H9 (cell line): ENCODE data around the gene ODAD3. TPM values are rescaled to one million over a fixed set of nuclear protein-coding genes. Genes with fewer than 3 reads are reported as not detected.

Source experiments
- DNase-seq: peaks from one replicate; pipeline ENCODE4 v3.0.0-alpha.2; 2017
- H2AFZ ChIP-seq: one replicate; pipeline ENCODE4 v1.6.1; 2013; ENCODE audit warnings: mild to moderate bottlenecking, low read length, control low read depth, moderate library complexity
- H2AK5ac ChIP-seq: 2 replicates; pipeline ENCODE4 v1.6.1; 2013; ENCODE audit warnings: low read length, control low read depth, mixed read lengths; ENCODE audit not compliant: insufficient read length
- H2BK120ac ChIP-seq: one replicate; pipeline ENCODE4 v1.6.1; 2013; ENCODE audit warnings: low read depth, mild to moderate bottlenecking, low read length, control low read depth, inconsistent platforms; ENCODE audit not compliant: poor library complexity, severe bottlenecking
- H2BK12ac ChIP-seq: 2 replicates; pipeline ENCODE4 v1.6.1; 2013; ENCODE audit warnings: low read length, control low read depth, mixed read lengths, low read depth; ENCODE audit not compliant: insufficient read length
- H2BK15ac ChIP-seq: 2 replicates; pipeline ENCODE4 v1.6.1; 2013; ENCODE audit warnings: low read depth, low read length, control low read depth
- H2BK20ac ChIP-seq: one replicate; pipeline ENCODE4 v1.6.1; 2013; ENCODE audit warnings: low read depth, mild to moderate bottlenecking, low read length, control low read depth, inconsistent platforms; ENCODE audit not compliant: poor library complexity, severe bottlenecking
- H2BK5ac ChIP-seq: 2 replicates; pipeline ENCODE4 v1.6.1; 2013; ENCODE audit warnings: low read length, control low read depth, mixed read lengths; ENCODE audit not compliant: insufficient read length
- H3K14ac ChIP-seq: 2 replicates; pipeline ENCODE4 v1.6.1; 2013; ENCODE audit warnings: low read length, control low read depth; ENCODE audit not compliant: insufficient read depth
- H3K18ac ChIP-seq: 2 replicates; pipeline ENCODE4 v1.6.1; 2013; ENCODE audit warnings: low read depth, mild to moderate bottlenecking, mixed read lengths, low read length, control low read depth; ENCODE audit not compliant: insufficient read length
- H3K23ac ChIP-seq: 2 replicates; pipeline ENCODE4 v1.6.1; 2013; ENCODE audit warnings: low read length, control low read depth, mixed read lengths, low read depth; ENCODE audit not compliant: insufficient read length
- H3K23me2 ChIP-seq: 2 replicates; pipeline ENCODE4 v1.6.1; 2013; ENCODE audit warnings: low read depth, mild to moderate bottlenecking, mixed read lengths, low read length, control low read depth; ENCODE audit not compliant: insufficient read length, poor library complexity, severe bottlenecking
- H3K27ac ChIP-seq: 2 replicates; pipeline ENCODE4 v1.5.1; 2013; ENCODE audit warnings: low read length, control low read depth, mixed read lengths, low read depth; ENCODE audit not compliant: insufficient read length
- H3K27me3 ChIP-seq: 2 replicates; pipeline ENCODE4 v1.6.1; 2013; ENCODE audit warnings: low read length, control low read depth, inconsistent platforms; ENCODE audit not compliant: insufficient read depth
- H3K4ac ChIP-seq: 2 replicates; pipeline ENCODE4 v1.6.1; 2013; ENCODE audit warnings: low read depth, mild to moderate bottlenecking, control low read depth, inconsistent platforms, low read length, moderate library complexity
- H3K4me1 ChIP-seq: 2 replicates; pipeline ENCODE4 v1.6.1; 2013; ENCODE audit warnings: low read length, control low read depth, inconsistent platforms; ENCODE audit not compliant: insufficient read depth
- H3K4me2 ChIP-seq: 2 replicates; pipeline ENCODE4 v1.6.1; 2013; ENCODE audit warnings: low read length, control low read depth, mixed read lengths; ENCODE audit not compliant: insufficient read length, insufficient read depth
- H3K56ac ChIP-seq: 2 replicates; pipeline ENCODE4 v1.6.1; 2013; ENCODE audit warnings: low read depth, mild to moderate bottlenecking, mixed read lengths, low read length, control low read depth; ENCODE audit not compliant: insufficient read length
- H3K79me1 ChIP-seq: 2 replicates; pipeline ENCODE4 v1.6.1; 2013; ENCODE audit warnings: low read depth, mild to moderate bottlenecking, moderate library complexity, low read length, control low read depth, inconsistent platforms; ENCODE audit not compliant: insufficient read depth, poor library complexity, severe bottlenecking
- H3K79me2 ChIP-seq: 2 replicates; pipeline ENCODE4 v1.6.1; 2013; ENCODE audit warnings: low read length, control low read depth, inconsistent platforms; ENCODE audit not compliant: insufficient read depth
- H3K9ac ChIP-seq: 2 replicates; pipeline ENCODE4 v1.6.1; 2013; ENCODE audit warnings: low read length, control low read depth, mixed read lengths; ENCODE audit not compliant: insufficient read length; ENCODE audit errors: extremely low read depth
- H3K9me3 ChIP-seq: one replicate; pipeline ENCODE4 v1.6.1; 2013; ENCODE audit warnings: low read depth, low read length, inconsistent platforms; ENCODE audit not compliant: control insufficient read depth
- H3T11ph ChIP-seq: one replicate; pipeline ENCODE4 v1.6.1; 2013; ENCODE audit warnings: mild to moderate bottlenecking, low read length, control low read depth, inconsistent platforms
- H4K20me1 ChIP-seq: one replicate; pipeline ENCODE4 v1.6.1; 2013; ENCODE audit not compliant: control insufficient read depth, insufficient read length, insufficient read depth
- H4K5ac ChIP-seq: 2 replicates; pipeline ENCODE4 v1.6.1; 2013; ENCODE audit warnings: low read depth, mild to moderate bottlenecking, mixed read lengths, low read length, control low read depth; ENCODE audit not compliant: insufficient read length
- H4K8ac ChIP-seq: replicated peaks from 2 replicates; pipeline ENCODE4 v1.6.1; 2013; ENCODE audit warnings: low read length, control low read depth, mixed read lengths, low read depth; ENCODE audit not compliant: insufficient read length
- H4K91ac ChIP-seq: 2 replicates; pipeline ENCODE4 v1.6.1; 2013; ENCODE audit warnings: low read depth, mild to moderate bottlenecking, moderate library complexity, mixed read lengths, low read length, control low read depth; ENCODE audit not compliant: insufficient read length
- H3K27ac Mint-ChIP-seq, 3 experiments: 2 replicates in 2 of 3; 3 replicates in 1 of 3; pipeline ENCODE4 v1.8.0; 2020 to 2021; ENCODE audit warnings: mixed read lengths in 3 of 3, mild to moderate bottlenecking in 1 of 3, moderate library complexity in 1 of 3
- H3K27me3 Mint-ChIP-seq: 2 replicates; pipeline ENCODE4 v1.8.0; 2021; ENCODE audit warnings: low read depth, mild to moderate bottlenecking, moderate library complexity, mixed read lengths
- H3K36me3 Mint-ChIP-seq, 3 experiments: 2 replicates in 2 of 3; 3 replicates in 1 of 3; pipeline ENCODE4 v1.8.0; 2020 to 2021; ENCODE audit warnings: low read depth in 3 of 3, mixed read lengths in 3 of 3; ENCODE audit not compliant: insufficient read depth in 1 of 3
- H3K4me1 Mint-ChIP-seq, 2 experiments: 2 replicates each; pipeline ENCODE4 v1.8.0; 2020; ENCODE audit warnings: mixed read lengths in 2 of 2
- H3K4me3 Mint-ChIP-seq, 2 experiments: 2 replicates in 1 of 2; 3 replicates in 1 of 2; pipeline ENCODE4 v1.8.0; 2020 to 2021; ENCODE audit warnings: mild to moderate bottlenecking in 2 of 2, mixed read lengths in 2 of 2, moderate library complexity in 1 of 2
- H3K9me3 Mint-ChIP-seq, 2 experiments: 2 replicates in 1 of 2; 3 replicates in 1 of 2; pipeline ENCODE4 v1.8.0; 2020; ENCODE audit warnings: mild to moderate bottlenecking in 2 of 2, mixed read lengths in 2 of 2, moderate library complexity in 1 of 2
- CTCF ChIP-seq: fragments of 200-600 bp; sonication (generic); conservative IDR thresholded peaks from 3 replicates; pipeline ENCODE4 v1.8.0; 2021; ENCODE audit warnings: antibody characterized with exemption, mild to moderate bottlenecking
- WGBS: extraction: QIAGEN DNeasy Blood & Tissue Kit; methylation state at CpG from one replicate; pipeline ENCODE4 v1.1.7; 2013; ENCODE audit warnings: missing lambda C conversion rate, low lambda C conversion rate, mixed read lengths; ENCODE audit not compliant: insufficient read length; ENCODE audit errors: extremely low coverage; 5-methylcytosine and 5-hydroxymethylcytosine counted together
- total RNA-seq: library from RNA; stranded (reverse); gene quantifications from 2 replicates; pipeline ENCODE4 v1.2.1, GENCODE V29; 2021

The ODAD3 gene
- total RNA-seq, 1 experiment from 2014 or later, result 2.5 TPM

DNA sequence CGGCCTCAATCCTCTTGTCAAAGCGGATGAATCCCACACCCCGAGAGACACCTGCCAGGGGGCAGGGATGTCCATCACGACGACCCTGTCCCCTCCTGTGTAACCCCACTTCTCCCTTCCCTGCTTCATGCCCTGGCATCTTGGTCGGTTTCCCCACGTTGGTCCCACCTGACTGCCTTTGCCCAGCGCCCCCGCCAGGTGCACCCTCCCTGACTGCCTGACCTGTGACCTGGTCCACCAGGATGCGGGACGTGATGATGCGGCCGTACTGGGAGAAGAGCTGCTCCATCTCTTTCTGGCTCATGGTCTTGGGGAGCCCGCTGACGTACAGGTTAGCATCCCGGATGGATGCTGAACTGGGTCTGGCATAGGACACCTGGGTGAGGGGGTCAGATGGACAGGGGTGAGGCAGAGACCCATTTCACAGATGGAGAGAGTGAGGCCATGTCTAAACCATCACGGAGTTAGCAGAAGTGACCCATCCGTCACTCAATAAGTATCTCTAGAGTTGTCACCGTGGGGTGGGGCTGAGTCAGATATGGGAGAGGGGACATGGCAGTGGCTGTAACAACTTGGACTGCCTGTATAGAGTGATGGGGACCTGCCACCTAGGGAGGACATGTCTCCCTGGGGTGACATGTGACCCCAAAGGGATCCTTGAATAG, 23.4 kb upstream of the ODAD3 start:
- Histone ChIP-seq H3K18ac (no peak overlapping the region), H2BK12ac (no peak overlapping the region), H2BK20ac (no peak overlapping the region), H3K56ac (no peak overlapping the region), H4K20me1 (no peaks in the 10 kb centered on the region), H3K23me2 (no peaks in the 10 kb centered on the region), H3K4me1 (no peaks in the 10 kb centered on the region), H4K5ac (no peak overlapping the region), H4K8ac (no peak overlapping the region), H2AK5ac (no peak overlapping the region), H3K14ac (no peak overlapping the region), H3K9ac (no peak overlapping the region), H3K4me2 (no peak overlapping the region), H3K79me2 (no peaks in the 10 kb centered on the region), H3K9me3 (no peaks in the 10 kb centered on the region), H3K27ac (no peak overlapping the region), H2AFZ (no peak overlapping the region), H3K23ac (no peak overlapping the region), H3K27me3 (no peaks in the 10 kb centered on the region), H2BK15ac (no peak overlapping the region), H3T11ph (no peak overlapping the region), H4K91ac (no peak overlapping the region), H3K79me1 (no peaks in the 10 kb centered on the region), H2BK5ac (no peak overlapping the region), H3K4ac (no peak overlapping the region), H2BK120ac (no peak overlapping the region)
- WGBS, result no CpG with 5 or more reads among the region's 19 CpGs
- H3K4me1 Mint-ChIP-seq, result peaks cover 7 to 23% of the 10 kb centered on the region in 2 experiments
- H3K36me3 Mint-ChIP-seq, result no peaks in the 10 kb centered on the region
- no peak for TF ChIP-seq CTCF
- DNase-seq, result no peak
- H3K9me3 Mint-ChIP-seq, result no peaks in the 10 kb centered on the region; a peak in 1 of 5 replicates
- H3K4me3 Mint-ChIP-seq, result no peak overlapping the region
- no peak overlapping the region; a peak in 2 of 7 replicates for H3K27ac Mint-ChIP-seq
- H3K27me3 Mint-ChIP-seq, result peaks cover 4% of the 10 kb centered on the region; the same call in 1 of the 2 replicates
